Breast epithelium (tissue), 3 donors: Measurements from ENCODE around the gene CNTNAP5.

Experiments used
- CTCF ChIP-seq, 3 donors: fragments of 450-650 bp; IDR thresholded peaks; one replicate each; pipeline ENCODE4 v1.5.1; 2016 to 2017; ENCODE audit warnings: antibody characterized with exemption in 3 of 3, mild to moderate bottlenecking in 3 of 3, moderate library complexity in 3 of 3
- POLR2AphosphoS5 ChIP-seq, 3 donors: sonication (generic); formaldehyde crosslinking; IDR thresholded peaks; one replicate each; pipeline ENCODE4 v1.6.1; 2017; ENCODE audit warnings: antibody characterized with exemption in 3 of 3

GRCh38 chr2:124333784-124334183, 308.7 kb downstream of the CNTNAP5 start:
- no peak for TF ChIP-seq CTCF (IDR thresholded peaks at IDR 0.05)
- TF ChIP-seq POLR2AphosphoS5 (IDR thresholded peaks at IDR 0.05), result no peak
